Stimulated activated CD4-positive, alpha-beta T cell treated with anti-CD3 and anti-CD28 coated beads, Interleukin-4, amount 100 ng/mL, for 4 hours (primary cell): ENCODE data around the gene NLRP10.
"Not testable (repeated sequence)": the region's sequence is repeated elsewhere in the genome, so short reads cannot be mapped to it uniquely, and the experiment has no call there.

Experiments
- DNase-seq, 2 experiments: peaks; one replicate each; pipeline ENCODE4 v3.0.0-alpha.2; 2020

The NLRP10 gene

GRCh38 chr11:7965386-7965785 lies at the start of gene NLRP10:
NLRP10 (minus strand) TSS chr11:7965447; CDS start chr11:7963495, 1,952 bp downstream.
- no peak for DNase-seq

- no peak for DNase-seq
Measured at GRCh38 chr11:8013833-8014232, 48.6 kb upstream of the NLRP10 start.

- DNase-seq, result no peak
Measured at GRCh38 chr11:8011981-8012444, 46.8 kb upstream of the NLRP10 start.

GRCh38 chr11:8011371-8011770 lies 46.1 kb upstream of the NLRP10 start:
- no peak for DNase-seq

- no peak for DNase-seq
Measured at GRCh38 chr11:8009856-8010255, 44.6 kb upstream of the NLRP10 start.

GRCh38 chr11:8008212-8008611 lies 43.0 kb upstream of the NLRP10 start:
- no peak for DNase-seq

- DNase-seq, result peak; percentile 15 to 31
Measured at GRCh38 chr11:8006349-8006977, 41.2 kb upstream of the NLRP10 start.

- DNase-seq, result no peak
Measured at GRCh38 chr11:8005556-8005955, 40.3 kb upstream of the NLRP10 start.

GRCh38 chr11:8004008-8004407 lies 38.8 kb upstream of the NLRP10 start:
- DNase-seq, result no peak

- no peak for DNase-seq
Measured at GRCh38 chr11:8003187-8003586, 37.9 kb upstream of the NLRP10 start.

GRCh38 chr11:8002676-8003075 lies 37.4 kb upstream of the NLRP10 start:
- DNase-seq, result no peak

GRCh38 chr11:8000390-8000789 lies 35.1 kb upstream of the NLRP10 start:
- DNase-seq, result no peak

- DNase-seq, result no peak
Measured at GRCh38 chr11:7999795-8000194, 34.5 kb upstream of the NLRP10 start.

GRCh38 chr11:7994581-7995278 lies 29.5 kb upstream of the NLRP10 start:
- DNase-seq, result no peak

GRCh38 chr11:7987560-7987883 lies 22.3 kb upstream of the NLRP10 start:
- DNase-seq, result not testable (repeated sequence)

- DNase-seq, result peak; percentile 76 to 90
Measured at GRCh38 chr11:7986768-7987559, 21.7 kb upstream of the NLRP10 start, which contains the start of gene EIF3F. EIF3F (plus strand) TSS chr11:7987337; CDS start chr11:7987353, 16 bp downstream.

GRCh38 chr11:7983832-7984590 lies 18.8 kb upstream of the NLRP10 start:
- DNase-seq, result no peak

GRCh38 chr11:7982582-7983119 lies 17.4 kb upstream of the NLRP10 start:
- DNase-seq, result no peak

GRCh38 chr11:7981619-7982157 lies 16.4 kb upstream of the NLRP10 start:
- DNase-seq, result no peak

GRCh38 chr11:7977232-7977917 lies 12.1 kb upstream of the NLRP10 start:
- DNase-seq, result no peak

- no peak for DNase-seq
Measured at GRCh38 chr11:7974668-7975067, 9.4 kb upstream of the NLRP10 start.

- DNase-seq, result no peak
Measured at GRCh38 chr11:7973011-7973410, 7.8 kb upstream of the NLRP10 start.
